Mesodermal cell (in vitro differentiated cells): ENCODE measurements around the gene TRIM21. TPM values are rescaled to one million over a fixed set of nuclear protein-coding genes. Genes with fewer than 3 reads are reported as not detected.
"Not testable (repeated sequence)": the region's sequence is repeated elsewhere in the genome, so short reads cannot be mapped to it uniquely, and the experiment has no call there.

ENCODE experiments used
- H3K27ac ChIP-seq: 2 replicates; pipeline ENCODE4 v1.7.0; 2013; ENCODE audit warnings: mild to moderate bottlenecking, low read depth, low read length, moderate library complexity; ENCODE audit not compliant: severe bottlenecking
- H3K36me3 ChIP-seq: 2 replicates; pipeline ENCODE4 v1.7.1; 2013; ENCODE audit warnings: mild to moderate bottlenecking, low read length, moderate library complexity; ENCODE audit not compliant: control insufficient read depth, insufficient read depth
- H3K4me1 ChIP-seq: one replicate; pipeline ENCODE4 v1.7.1; 2013; ENCODE audit warnings: mild to moderate bottlenecking, low read length; ENCODE audit not compliant: insufficient read depth, control insufficient read depth, poor library complexity, severe bottlenecking
- H3K4me3 ChIP-seq: 2 replicates; pipeline ENCODE4 v1.7.0; 2013; ENCODE audit warnings: low read length, control low read depth, mild to moderate bottlenecking; ENCODE audit not compliant: insufficient read depth, poor library complexity, severe bottlenecking; ENCODE audit errors: extremely low read depth
- H3K9me3 ChIP-seq: 2 replicates; pipeline ENCODE4 v1.7.1; 2013; ENCODE audit warnings: mild to moderate bottlenecking, low read length, moderate library complexity; ENCODE audit not compliant: control insufficient read depth
- WGBS, 2 experiments: methylation state at CpG; one replicate each; pipeline ENCODE4 v1.1.5; 2013; ENCODE audit warnings: missing lambda C conversion rate in 2 of 2; ENCODE audit not compliant: insufficient coverage in 2 of 2; 5-methylcytosine and 5-hydroxymethylcytosine counted together
- polyA plus RNA-seq, 2 experiments: library from polyadenylated mRNA; stranded (reverse); fragments of 50-300 nt; gene quantifications; one replicate each; pipeline ENCODE4 v1.2.3, GENCODE V29; 2013

The TRIM21 gene
- polyA plus RNA-seq (2013, experiment 1 of 2): 16.0 TPM
- 8.9 TPM for polyA plus RNA-seq (2013, experiment 2 of 2)

DNA sequence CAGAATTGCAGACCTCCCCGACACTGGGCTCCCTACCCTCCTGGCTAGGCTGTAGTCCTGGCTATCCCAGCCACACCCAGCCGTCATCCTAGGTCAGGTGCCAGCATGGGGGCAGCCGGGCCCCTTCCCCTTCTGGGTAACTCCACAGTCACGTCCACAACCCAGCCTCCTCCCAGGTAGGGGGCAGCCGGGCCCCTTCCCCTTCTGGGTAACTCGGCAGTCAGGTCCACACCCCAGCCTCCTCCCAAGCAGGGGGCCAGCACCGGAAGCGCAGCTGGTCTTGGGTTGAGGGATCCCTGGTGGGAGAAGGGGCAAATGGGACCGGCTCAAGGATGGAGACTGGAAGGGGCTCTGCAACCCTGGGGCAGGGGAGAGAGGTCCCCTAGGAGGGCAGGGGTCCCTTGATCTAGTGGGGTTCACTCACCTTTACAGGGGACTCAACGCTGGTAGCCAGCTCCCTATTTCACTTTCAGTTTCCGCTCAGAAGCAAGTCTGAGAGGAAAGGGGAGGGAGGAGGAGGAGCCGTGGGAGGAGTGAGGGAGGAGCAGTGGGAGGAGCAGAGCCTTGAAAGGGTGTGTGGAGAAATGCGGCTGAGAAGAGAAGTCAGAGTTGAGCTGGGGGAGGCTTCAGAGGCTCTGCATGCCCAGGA is at the start of gene TRIM21:
TRIM21 (minus strand) TSS at position 494 of the 649 bp plus-strand sequence. CDS start 3,293 bp downstream, outside the sequence.
- Histone ChIP-seq H3K4me3 (peak within 1 kb of the TSS; percentile 66), H3K27ac (no peak within 1 kb of the TSS), H3K36me3 (peaks cover 20% of the 10 kb centered on the region), H3K4me1 (no peaks in the 10 kb centered on the region), H3K9me3 (no peaks in the 10 kb centered on the region)
- whole genome bisulfite sequencing, 2 experiments: 4 to 16% methylated on average over 4 to 6 of the region's 13 CpGs

DNA sequence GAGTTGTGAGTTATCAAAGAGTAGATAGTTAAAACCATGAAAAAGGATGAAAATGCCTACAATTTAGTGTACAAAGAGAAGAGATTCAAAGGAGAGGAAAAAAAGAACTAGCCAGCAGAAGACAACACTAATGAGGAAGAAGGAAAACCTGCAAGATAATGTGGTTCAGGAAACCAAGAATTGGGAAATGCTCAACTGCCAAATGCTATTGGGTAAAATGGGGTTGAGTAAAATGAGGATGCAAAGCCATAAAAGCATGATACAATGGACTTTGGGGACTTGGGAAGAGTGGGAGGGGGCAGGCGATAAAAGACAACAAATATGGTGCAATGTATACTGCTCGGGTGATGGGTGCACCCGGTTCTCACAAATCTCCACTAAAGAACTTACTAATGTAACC is 48.0 kb upstream of the TRIM21 start:
- Histone ChIP-seq H3K4me3 (no peak overlapping the region), H3K9me3 (no peaks in the 10 kb centered on the region), H3K27ac (no peak overlapping the region), H3K36me3 (no peaks in the 10 kb centered on the region), H3K4me1 (no peaks in the 10 kb centered on the region)
- 100% methylated on average over 1 of the region's 3 CpGs; no CpG with 5 or more reads in 1 of the 2 experiments for WGBS, 2 experiments

DNA sequence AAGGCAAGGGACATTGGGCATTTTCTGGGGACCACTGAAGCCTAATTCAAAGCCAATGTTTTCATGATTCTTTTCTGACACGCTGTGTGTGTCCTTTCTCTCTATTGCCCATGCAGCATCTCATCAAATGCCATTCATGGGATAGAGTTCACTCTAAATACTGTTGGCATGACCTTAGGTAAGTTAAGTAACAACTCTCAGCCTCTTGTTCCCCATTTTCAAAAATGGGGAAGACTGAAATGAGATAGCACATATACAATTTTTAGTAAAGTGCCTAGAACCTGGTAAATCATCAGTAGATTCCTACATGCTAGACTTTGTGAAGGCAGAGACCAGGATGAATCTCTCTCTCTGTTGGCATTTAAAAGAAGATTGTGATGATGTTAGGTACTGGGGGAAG is 42.9 kb upstream of the TRIM21 start:
- WGBS, 2 experiments: 67% methylated on average over 1 of the region's 1 CpG; no CpG with 5 or more reads in 1 of the 2 experiments
- Histone ChIP-seq H3K36me3 (no peaks in the 10 kb centered on the region), H3K27ac (no peak overlapping the region)

DNA sequence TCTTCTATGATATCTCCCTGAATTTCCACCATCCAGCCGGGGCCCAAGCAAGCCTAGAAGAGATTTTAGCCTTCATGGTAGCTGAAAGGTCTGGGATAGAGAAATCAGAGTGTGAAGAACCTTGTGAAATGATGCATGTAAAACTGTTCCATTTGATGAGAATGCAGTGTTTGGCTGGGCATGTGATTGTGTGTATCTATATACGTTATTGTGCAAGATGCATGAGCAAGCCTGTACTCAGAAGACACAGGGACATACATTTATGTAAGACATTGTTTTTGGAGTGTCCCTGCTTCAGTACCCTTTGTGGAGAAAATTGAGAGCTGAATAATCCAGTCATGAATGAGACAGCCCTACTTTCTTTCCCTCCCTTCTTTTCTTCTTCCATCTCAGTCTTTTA is 40.4 kb upstream of the TRIM21 start:
- Histone ChIP-seq H3K4me1 (no peaks in the 10 kb centered on the region), H3K4me3 (no peak overlapping the region), H3K36me3 (no peaks in the 10 kb centered on the region), H3K9me3 (no peaks in the 10 kb centered on the region), H3K27ac (no peak overlapping the region)
- 60 to 100% methylated on average over 1 of the region's 2 CpGs for WGBS, 2 experiments

More for the DNA sequence above, 42.9 kb upstream of the TRIM21 start:
- no peak overlapping the region for H3K4me3 ChIP-seq
- no peaks in the 10 kb centered on the region for H3K9me3 ChIP-seq
- no peaks in the 10 kb centered on the region for H3K4me1 ChIP-seq

DNA sequence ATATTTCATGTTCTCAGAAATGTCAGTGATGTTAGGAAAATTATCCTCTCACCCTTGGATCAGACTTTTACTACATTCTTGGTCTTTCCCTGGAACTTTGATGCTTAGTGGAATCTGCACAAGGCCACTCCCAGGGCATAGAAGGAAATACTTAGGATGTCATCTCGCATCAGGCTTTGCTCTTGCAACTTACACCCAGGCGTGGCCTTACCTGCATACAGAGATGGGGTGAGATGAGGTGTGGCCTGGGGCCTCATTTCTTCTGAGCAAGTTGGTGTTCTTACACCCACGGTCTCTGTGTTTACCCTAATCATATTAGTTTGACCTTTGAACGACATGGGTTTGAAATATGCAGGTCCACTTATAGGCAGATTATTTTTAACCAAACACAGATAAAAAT is 36.5 kb upstream of the TRIM21 start:
- Histone ChIP-seq H3K4me3 (no peak overlapping the region), H3K9me3 (no peaks in the 10 kb centered on the region), H3K27ac (no peak overlapping the region), H3K4me1 (no peaks in the 10 kb centered on the region), H3K36me3 (no peaks in the 10 kb centered on the region)
- 94 to 100% methylated on average over 1 to 2 of the region's 4 CpGs for WGBS, 2 experiments

- Histone ChIP-seq H3K36me3 (no peaks in the 10 kb centered on the region), H3K27ac (no peak overlapping the region), H3K4me1 (no peaks in the 10 kb centered on the region), H3K4me3 (no peak overlapping the region), H3K9me3 (no peaks in the 10 kb centered on the region)
- WGBS, 2 experiments: 81 to 87% methylated on average over 8 of the region's 8 CpGs
Observed at GRCh38 chr11:4418403-4418802, 24.9 kb upstream of the TRIM21 start.

GRCh38 chr11:4416816-4417215 is 23.3 kb upstream of the TRIM21 start:
- no peak overlapping the region for H3K27ac ChIP-seq
- H3K4me3 ChIP-seq: no peak overlapping the region
- H3K36me3 ChIP-seq: no peaks in the 10 kb centered on the region
- 100% methylated on average over 1 of the region's 1 CpG; no CpG with 5 or more reads in 1 of the 2 experiments for WGBS, 2 experiments
- H3K4me1 ChIP-seq: no peaks in the 10 kb centered on the region
- H3K9me3 ChIP-seq: no peaks in the 10 kb centered on the region

DNA sequence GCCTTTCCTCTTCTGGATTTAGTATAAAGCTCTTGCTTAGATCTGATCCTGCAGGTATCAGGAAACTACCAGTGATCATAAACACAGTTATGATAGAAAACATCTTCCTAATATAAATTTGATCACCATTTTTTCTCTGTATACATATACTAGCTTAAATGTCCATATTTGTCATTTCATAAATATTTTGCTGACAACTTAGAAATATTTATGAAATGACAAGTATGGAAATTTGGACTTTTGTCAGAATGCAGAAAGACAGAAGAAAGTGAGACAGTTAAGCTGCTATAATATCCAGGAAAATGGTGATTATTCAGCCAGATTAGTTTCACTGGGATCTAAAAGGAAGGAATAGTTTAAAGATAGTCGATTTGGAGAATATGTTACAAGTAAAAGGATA is 22.8 kb upstream of the TRIM21 start:
- no peak overlapping the region for H3K4me3 ChIP-seq
- H3K27ac ChIP-seq: no peak overlapping the region
- no peaks in the 10 kb centered on the region for H3K4me1 ChIP-seq
- 44 to 64% methylated on average over 1 of the region's 1 CpG for WGBS, 2 experiments
- H3K9me3 ChIP-seq: no peaks in the 10 kb centered on the region
- H3K36me3 ChIP-seq: no peaks in the 10 kb centered on the region

DNA sequence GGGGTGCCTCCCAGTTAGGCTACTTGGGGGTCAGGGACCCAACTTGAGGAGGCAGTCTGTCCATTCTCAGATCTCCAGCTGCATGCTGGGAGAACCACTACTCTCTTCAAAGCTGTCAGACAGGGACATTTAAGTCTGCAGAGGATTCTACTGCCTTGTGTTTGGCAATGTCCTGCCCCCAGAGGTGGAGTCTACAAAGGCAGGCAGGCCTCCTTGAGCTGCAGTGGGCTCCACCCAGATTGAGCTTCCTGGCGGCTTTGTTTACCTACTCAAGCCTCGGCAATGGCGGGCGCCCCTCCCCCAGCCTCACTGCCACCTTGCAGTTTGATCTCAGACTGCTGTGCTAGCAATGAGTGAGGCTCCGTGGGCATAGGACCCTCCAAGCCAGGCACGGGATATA is 12.7 kb upstream of the TRIM21 start:
- 73 to 100% methylated on average over 1 to 2 of the region's 6 CpGs for WGBS, 2 experiments
- not testable (repeated sequence) for H3K36me3 ChIP-seq, H3K27ac ChIP-seq, H3K4me3 ChIP-seq, H3K4me1 ChIP-seq, H3K9me3 ChIP-seq

- WGBS, 2 experiments: 0 to 86% methylated on average over 1 to 2 of the region's 11 CpGs
- Histone ChIP-seq H3K36me3 (peaks cover 15% of the 10 kb centered on the region), H3K27ac (no peak overlapping the region), H3K4me3 (peak overlapping the region; percentile 66), H3K9me3 (no peaks in the 10 kb centered on the region), H3K4me1 (no peaks in the 10 kb centered on the region)
Observed at GRCh38 chr11:4393858-4394223, 339 bp upstream of the TRIM21 start.

GRCh38 chr11:4388221-4388620 is 5.3 kb downstream of the TRIM21 start:
- H3K36me3 ChIP-seq: peaks cover 31% of the 10 kb centered on the region

More at GRCh38 chr11:4388221-4388620, 5.3 kb downstream of the TRIM21 start:
- WGBS, 2 experiments: 91 to 93% methylated on average over 1 of the region's 2 CpGs
- Histone ChIP-seq H3K9me3 (no peaks in the 10 kb centered on the region), H3K4me3 (no peak overlapping the region), H3K4me1 (no peaks in the 10 kb centered on the region), H3K27ac (no peak overlapping the region)
